GM23248 (cell line): ENCODE data around the gene RIPOR3.

Experiments used
- EZH2 ChIP-seq: fragments of 200-600 bp; sonication (generic); IDR thresholded peaks from 2 replicates; pipeline ENCODE4 v1.6.1; 2018; ENCODE audit warnings: antibody characterized with exemption, mild to moderate bottlenecking; ENCODE audit not compliant: insufficient read depth, poor library complexity, severe bottlenecking
- EZH2phosphoT487 ChIP-seq: fragments of 200-600 bp; sonication (generic); IDR thresholded peaks from 2 replicates; pipeline ENCODE4 v1.6.1; 2018; ENCODE audit warnings: antibody characterized with exemption, moderate library complexity, mild to moderate bottlenecking, low read depth; ENCODE audit not compliant: insufficient read depth

GRCh38 chr20:50724112-50724725 is 32.9 kb upstream of the RIPOR3 start:
- TF ChIP-seq EZH2 = no peak
- no peak for TF ChIP-seq EZH2phosphoT487
